ENCODE results near the gene HPCA.

HPCA gene

DNA sequence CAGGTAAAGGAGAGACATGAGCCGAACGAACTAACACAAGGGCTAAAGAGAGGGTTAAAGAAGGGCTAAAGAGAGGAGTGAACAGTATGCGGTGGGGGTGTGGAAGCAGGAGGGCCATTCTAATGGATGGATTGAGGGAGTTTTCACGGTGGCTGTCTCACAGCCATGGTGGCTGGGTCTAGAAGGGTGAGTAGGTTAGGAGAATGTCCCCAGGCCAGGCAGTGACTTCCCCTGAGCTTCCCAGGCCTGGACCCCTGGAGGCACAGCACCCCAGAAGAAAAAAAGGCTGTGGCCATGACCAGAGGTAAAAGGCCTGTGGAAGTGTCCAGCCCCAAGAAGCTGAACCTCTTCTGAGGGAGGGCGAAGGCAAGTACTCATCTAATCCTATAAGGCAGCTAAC lies 19.1 kb upstream of the HPCA start:
- H3K4me3 ChIP-seq (ENCODE audit: low read depth, low read length), result no peak overlapping the region
- no peak for DNase-seq (ENCODE audit: low read depth)
- TF ChIP-seq, protein P1, sequence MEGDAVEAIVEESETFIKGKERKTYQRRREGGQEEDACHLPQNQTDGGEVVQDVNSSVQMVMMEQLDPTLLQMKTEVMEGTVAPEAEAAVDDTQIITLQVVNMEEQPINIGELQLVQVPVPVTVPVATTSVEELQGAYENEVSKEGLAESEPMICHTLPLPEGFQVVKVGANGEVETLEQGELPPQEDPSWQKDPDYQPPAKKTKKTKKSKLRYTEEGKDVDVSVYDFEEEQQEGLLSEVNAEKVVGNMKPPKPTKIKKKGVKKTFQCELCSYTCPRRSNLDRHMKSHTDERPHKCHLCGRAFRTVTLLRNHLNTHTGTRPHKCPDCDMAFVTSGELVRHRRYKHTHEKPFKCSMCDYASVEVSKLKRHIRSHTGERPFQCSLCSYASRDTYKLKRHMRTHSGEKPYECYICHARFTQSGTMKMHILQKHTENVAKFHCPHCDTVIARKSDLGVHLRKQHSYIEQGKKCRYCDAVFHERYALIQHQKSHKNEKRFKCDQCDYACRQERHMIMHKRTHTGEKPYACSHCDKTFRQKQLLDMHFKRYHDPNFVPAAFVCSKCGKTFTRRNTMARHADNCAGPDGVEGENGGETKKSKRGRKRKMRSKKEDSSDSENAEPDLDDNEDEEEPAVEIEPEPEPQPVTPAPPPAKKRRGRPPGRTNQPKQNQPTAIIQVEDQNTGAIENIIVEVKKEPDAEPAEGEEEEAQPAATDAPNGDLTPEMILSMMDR (IDR thresholded peaks at IDR 0.05; ENCODE audit: control insufficient read depth, extremely low read depth, insufficient read depth), result no peak

DNA sequence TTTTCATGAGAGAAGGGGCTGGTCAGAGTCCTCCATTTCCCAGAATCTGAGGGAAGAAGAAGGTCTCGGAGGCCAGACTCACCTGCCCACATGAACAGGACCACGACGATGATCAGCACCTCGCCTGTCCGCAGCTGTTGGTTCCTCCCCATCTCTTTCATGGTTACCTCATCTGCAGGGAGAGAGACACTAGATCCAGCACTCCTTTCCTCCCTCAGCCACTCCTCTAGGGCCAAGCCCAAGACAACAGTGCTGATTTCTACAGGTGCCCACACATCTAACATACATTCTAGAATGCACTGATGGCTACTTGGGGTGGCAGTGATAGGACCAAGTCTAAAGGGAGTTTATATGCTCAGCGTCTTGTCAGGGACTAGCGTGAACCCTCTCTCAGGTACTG lies 18.6 kb upstream of the HPCA start:
- no peak for DNase-seq (ENCODE audit: low read depth)
- TF ChIP-seq, protein P1 (IDR thresholded peaks at IDR 0.05; ENCODE audit: control insufficient read depth, extremely low read depth, insufficient read depth), result no peak
- no peak overlapping the region for H3K4me3 ChIP-seq (ENCODE audit: low read depth, low read length)

DNA sequence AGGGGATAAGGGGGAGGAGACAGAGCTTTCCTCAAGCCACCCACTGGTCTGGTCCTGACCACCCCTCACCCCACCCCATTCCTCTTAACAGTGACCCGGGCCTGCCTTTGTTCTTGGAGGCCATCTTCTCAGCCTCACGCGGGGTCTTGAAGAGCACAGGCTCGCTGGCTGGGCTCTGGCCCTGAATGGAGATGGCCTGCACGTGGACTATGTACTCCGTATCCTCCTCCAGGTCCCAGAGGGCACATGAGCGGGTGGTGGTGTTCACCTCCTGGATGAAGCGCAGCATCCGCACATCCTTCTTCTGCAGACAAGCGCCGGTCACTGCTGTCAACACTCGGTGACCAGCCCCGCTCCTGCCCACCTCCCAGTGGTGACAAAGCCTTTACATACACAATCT lies 18.2 kb upstream of the HPCA start:
- no peak overlapping the region for H3K4me3 ChIP-seq (ENCODE audit: low read depth, low read length)
- no peak for DNase-seq (ENCODE audit: low read depth)
- TF ChIP-seq, protein P1 (IDR thresholded peaks at IDR 0.05; ENCODE audit: control insufficient read depth, extremely low read depth, insufficient read depth), result no peak

DNA sequence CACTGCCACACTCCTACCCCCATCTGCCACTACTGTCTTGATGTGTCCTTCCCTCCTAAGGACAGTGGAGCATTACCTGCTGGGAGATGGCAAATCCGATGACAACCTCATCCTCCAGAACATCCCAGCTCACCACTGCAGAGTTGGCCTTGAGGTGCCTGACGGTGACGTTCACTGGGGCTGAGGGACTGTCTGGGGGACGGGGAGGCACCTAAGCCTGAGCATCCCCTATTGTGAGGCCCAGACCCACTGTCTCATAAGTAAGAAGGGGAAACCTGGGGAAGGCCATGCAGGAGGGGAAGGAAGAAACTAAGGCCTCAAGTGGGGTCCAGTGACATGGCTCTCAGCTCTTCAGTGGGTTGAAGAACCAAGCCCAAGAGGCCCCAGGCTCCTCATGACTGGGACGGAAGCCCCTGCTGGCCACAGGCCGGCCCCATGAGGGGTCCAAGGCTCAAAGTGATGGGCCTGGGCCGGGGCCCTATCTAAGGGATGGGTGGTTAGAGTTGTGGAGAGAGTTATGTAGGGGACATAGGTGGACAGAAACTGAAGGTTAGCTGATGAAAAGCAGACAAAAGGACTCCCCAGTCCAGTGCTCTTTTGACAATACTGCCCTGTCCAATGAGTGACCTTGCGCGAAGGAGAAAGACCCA lies 17.4 kb upstream of the HPCA start:
- no peak for DNase-seq (ENCODE audit: low read depth)
- H3K4me3 ChIP-seq (ENCODE audit: low read depth, low read length), result no peak overlapping the region
- TF ChIP-seq, protein P1 (IDR thresholded peaks at IDR 0.05; ENCODE audit: control insufficient read depth, extremely low read depth, insufficient read depth), result no peak

DNA sequence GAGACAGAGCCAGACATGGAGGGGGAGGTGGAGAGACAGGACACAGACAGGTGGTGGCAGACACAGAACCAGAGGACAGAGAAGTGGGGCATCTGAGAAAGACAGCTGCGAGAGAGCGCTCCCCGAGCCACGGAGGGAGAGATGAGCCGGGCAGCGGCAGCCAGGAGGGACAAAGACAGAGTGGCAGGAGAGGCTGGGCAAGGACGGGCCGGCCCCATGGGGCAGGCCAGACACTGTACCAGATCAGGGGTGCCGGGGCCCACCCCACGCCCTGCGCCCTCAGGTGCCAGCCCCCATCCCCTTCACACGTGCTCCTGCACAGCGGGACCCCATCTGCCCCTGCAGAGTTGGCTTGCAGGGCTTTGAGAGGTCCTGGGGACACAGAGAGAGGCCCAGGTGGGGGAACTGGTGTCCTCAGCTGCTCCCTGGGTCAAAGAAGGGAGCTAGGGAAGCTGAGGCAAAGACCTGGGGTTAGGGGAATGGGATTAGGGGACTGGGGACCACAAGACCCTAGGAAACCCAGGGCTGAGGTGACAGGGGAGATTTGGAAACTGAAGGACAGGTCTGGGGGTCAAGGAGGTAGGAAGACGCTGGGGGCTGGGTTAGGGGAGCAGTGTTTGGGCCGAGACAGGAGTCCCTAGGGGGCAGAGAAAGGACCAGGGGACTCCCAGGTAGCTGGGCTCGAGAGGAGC lies 16.2 kb upstream of the HPCA start:
- no peak overlapping the region for H3K4me3 ChIP-seq (ENCODE audit: low read depth, low read length)
- TF ChIP-seq, protein P1 (IDR thresholded peaks at IDR 0.05; ENCODE audit: control insufficient read depth, extremely low read depth, insufficient read depth), result no peak
- DNase-seq (ENCODE audit: low read depth), result no peak

DNA sequence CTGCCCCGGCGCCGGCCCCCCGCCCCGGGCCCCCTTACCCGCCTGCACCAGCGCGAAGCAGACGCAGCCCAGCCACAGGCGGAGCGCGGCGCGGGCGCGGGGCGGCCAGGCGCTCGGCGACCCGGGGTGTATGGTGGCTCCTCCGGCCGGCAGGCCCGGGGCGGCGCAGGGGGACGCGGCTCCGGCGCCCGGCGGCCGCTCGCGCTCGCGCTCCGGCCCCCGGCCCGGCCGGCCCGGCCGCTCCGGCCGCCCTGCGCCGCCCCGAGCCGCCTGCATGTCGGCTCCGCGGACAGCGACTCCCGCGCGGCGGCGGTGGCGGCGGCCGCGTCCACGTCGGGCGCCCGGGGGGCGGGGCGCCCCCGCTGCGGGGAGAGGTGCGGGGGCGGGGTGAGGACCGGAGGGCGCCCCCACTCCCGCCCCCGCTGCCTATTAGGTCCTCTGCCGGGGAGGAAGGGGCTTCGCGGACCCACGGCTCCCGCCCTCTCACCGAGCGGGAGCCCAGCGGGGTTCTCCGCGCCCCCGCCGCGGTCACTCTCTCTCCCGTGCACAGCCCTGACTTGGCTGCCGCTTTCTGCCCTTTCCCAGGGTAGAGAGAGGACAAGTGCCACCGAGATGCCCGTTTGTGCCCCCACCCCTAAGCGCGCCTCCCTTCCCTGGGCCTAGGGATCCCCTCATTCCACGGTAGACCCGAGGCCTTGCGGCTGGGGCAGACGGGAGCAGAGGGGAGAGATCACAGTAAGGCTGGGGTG lies 15.5 kb upstream of the HPCA start, which contains the start of gene FNDC5:
TSS of gene FNDC5 (minus strand) at position 298 of the 749 bp plus-strand sequence.
- no peak within 1 kb of the TSS for H3K4me3 ChIP-seq (ENCODE audit: low read depth, low read length)
- no peak for DNase-seq (ENCODE audit: low read depth)
- TF ChIP-seq, protein P1 (IDR thresholded peaks at IDR 0.05; ENCODE audit: control insufficient read depth, extremely low read depth, insufficient read depth), result no peak

Measured in LNCaP clone FGC (cell line).